MM.1S (cell line): Measurements from ENCODE around the gene PCNT.

ENCODE experiments used
- DNase-seq: peaks from one replicate; pipeline ENCODE4 v3.0.0-alpha.2; 2015
- H2AFZ ChIP-seq: fragments of 300-600 bp; sonication (generic); 2 replicates; pipeline ENCODE4 v1.6.0; 2016; ENCODE audit warnings: antibody characterized with exemption, low read length
- H3F3A ChIP-seq: fragments of 300-600 bp; sonication (generic); 2 replicates; pipeline ENCODE4 v1.6.1; 2016; ENCODE audit warnings: mild to moderate bottlenecking, antibody characterized with exemption, low read length, moderate library complexity, mixed read lengths; ENCODE audit not compliant: insufficient read depth
- H3K27ac ChIP-seq: fragments of 300-600 bp; sonication (generic); 2 replicates; pipeline ENCODE4 v1.5.1; 2016; ENCODE audit warnings: mild to moderate bottlenecking, low read length
- H3K27me3 ChIP-seq: fragments of 300-600 bp; sonication (generic); replicated peaks from 2 replicates; pipeline ENCODE4 v1.6.0; 2016; ENCODE audit warnings: low read length; ENCODE audit not compliant: insufficient read depth
- H3K36me3 ChIP-seq: fragments of 300-600 bp; sonication (generic); replicated peaks from 2 replicates; pipeline ENCODE4 v1.6.1; 2016; ENCODE audit warnings: mild to moderate bottlenecking, low read length, mixed read lengths; ENCODE audit not compliant: insufficient read depth
- H3K4me1 ChIP-seq: fragments of 300-600 bp; sonication (generic); 2 replicates; pipeline ENCODE4 v1.6.1; 2016; ENCODE audit warnings: low read length, mixed read lengths
- H3K4me2 ChIP-seq: fragments of 300-600 bp; sonication (generic); 2 replicates; pipeline ENCODE4 v1.6.0; 2016; ENCODE audit warnings: low read depth, low read length
- H3K4me3 ChIP-seq: fragments of 300-600 bp; sonication (generic); 2 replicates; pipeline ENCODE4 v1.5.1; 2016; ENCODE audit warnings: low read length, mixed read lengths
- H3K79me2 ChIP-seq: fragments of 300-600 bp; sonication (generic); 2 replicates; pipeline ENCODE4 v1.6.1; 2016; ENCODE audit warnings: mixed run types, low read length, mixed read lengths
- H3K9ac ChIP-seq: fragments of 300-600 bp; sonication (generic); 2 replicates; pipeline ENCODE4 v1.6.1; 2016; ENCODE audit warnings: low read length, mixed read lengths
- H3K9me2 ChIP-seq: fragments of 300-600 bp; sonication (generic); replicated peaks from 2 replicates; pipeline ENCODE4 v1.6.1; 2016; ENCODE audit warnings: mild to moderate bottlenecking, low read length, mixed read lengths; ENCODE audit not compliant: insufficient read depth
- H3K9me3 ChIP-seq: fragments of 300-600 bp; sonication (generic); replicated peaks from 2 replicates; pipeline ENCODE4 v1.6.1; 2016; ENCODE audit warnings: mild to moderate bottlenecking, low read length, mixed read lengths; ENCODE audit not compliant: insufficient read depth
- H4K20me1 ChIP-seq: fragments of 300-600 bp; sonication (generic); 2 replicates; pipeline ENCODE4 v1.6.1; 2016; ENCODE audit warnings: mild to moderate bottlenecking, low read length, moderate library complexity, mixed read lengths; ENCODE audit not compliant: insufficient read depth
- CTCF ChIP-seq: fragments of 300-600 bp; sonication (generic); IDR thresholded peaks from 2 replicates; pipeline ENCODE4 v1.5.1; 2016; ENCODE audit warnings: antibody characterized with exemption, low read length, mixed read lengths
- EZH2 ChIP-seq: fragments of 300-600 bp; sonication (generic); optimal IDR thresholded peaks from 2 replicates; pipeline ENCODE3; 2017; ENCODE audit warnings: low read depth, mild to moderate bottlenecking, antibody characterized with exemption, low read length, mixed read lengths
- EZH2phosphoT487 ChIP-seq: fragments of 300-600 bp; sonication (generic); IDR thresholded peaks from 2 replicates; pipeline ENCODE4 v1.6.1; 2018; ENCODE audit warnings: antibody characterized with exemption, low read length

PCNT gene

DNA sequence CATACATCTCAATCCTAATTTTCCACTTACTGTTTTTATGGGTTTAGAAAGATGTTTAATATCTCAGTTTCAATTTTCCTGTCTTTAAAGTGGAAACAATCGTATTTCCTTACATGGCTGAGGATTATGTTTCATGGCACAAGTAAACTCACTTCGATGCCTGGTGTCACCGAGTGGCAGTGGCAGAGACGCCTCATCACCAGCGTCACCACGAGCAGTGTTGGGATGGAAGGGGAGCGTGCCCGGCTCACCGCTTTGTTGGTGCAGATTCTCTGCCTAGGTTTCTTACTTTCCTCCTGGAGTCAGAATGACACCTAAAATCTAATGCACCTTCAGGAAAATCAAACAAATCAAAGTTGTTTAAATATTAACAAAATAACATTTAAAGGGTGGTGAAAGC lies 86.6 kb downstream of the PCNT start:
- DNase-seq, result no peak
- Histone ChIP-seq H4K20me1 (no peaks in the 10 kb centered on the region), H3F3A (peaks cover 4% of the 10 kb centered on the region; the same call in 1 of the 2 replicates), H3K79me2 (no peaks in the 10 kb centered on the region), H3K27ac (no peak overlapping the region), H3K4me2 (no peak overlapping the region), H3K9me3 (no peaks in the 10 kb centered on the region), H3K4me3 (no peak overlapping the region), H3K36me3 (0 out of 2 replicates have a peak, but pooled peaks cover 5% of the 10 kb centered on the region), H2AFZ (no peak overlapping the region), H3K9me2 (no peaks in the 10 kb centered on the region), H3K4me1 (no peaks in the 10 kb centered on the region), H3K9ac (no peak overlapping the region), H3K27me3 (no peaks in the 10 kb centered on the region)
- no peak for TF ChIP-seq EZH2
- TF ChIP-seq EZH2phosphoT487, result no peak
- TF ChIP-seq CTCF, result no peak

GRCh38 chr21:46411236-46411635 lies 87.3 kb downstream of the PCNT start:
- DNase-seq, result no peak
- no peaks in the 10 kb centered on the region for H3F3A ChIP-seq

GRCh38 chr21:46411691-46412090 lies 87.7 kb downstream of the PCNT start:
- Histone ChIP-seq H3K4me2 (no peak overlapping the region), H3K9me3 (no peaks in the 10 kb centered on the region), H3K36me3 (0 out of 2 replicates have a peak, but pooled peaks cover 5% of the 10 kb centered on the region), H3F3A (no peaks in the 10 kb centered on the region), H3K9ac (no peak overlapping the region), H2AFZ (no peak overlapping the region), H3K27me3 (no peaks in the 10 kb centered on the region), H3K27ac (no peak overlapping the region), H3K79me2 (no peaks in the 10 kb centered on the region), H4K20me1 (no peaks in the 10 kb centered on the region), H3K4me3 (no peak overlapping the region), H3K9me2 (no peaks in the 10 kb centered on the region), H3K4me1 (no peaks in the 10 kb centered on the region)
- DNase-seq, result no peak
- TF ChIP-seq EZH2 (no peak), EZH2phosphoT487 (no peak), CTCF (no peak)

More at GRCh38 chr21:46411236-46411635, 87.3 kb downstream of the PCNT start:
- no peaks in the 10 kb centered on the region for H3K4me1 ChIP-seq
- no peaks in the 10 kb centered on the region for H3K79me2 ChIP-seq
- H3K4me2 ChIP-seq, result no peak overlapping the region
- no peaks in the 10 kb centered on the region for H3K27me3 ChIP-seq
- 0 out of 2 replicates have a peak, but pooled peaks cover 5% of the 10 kb centered on the region for H3K36me3 ChIP-seq
- no peaks in the 10 kb centered on the region for H3K9me3 ChIP-seq
- H3K9me2 ChIP-seq, result no peaks in the 10 kb centered on the region
- no peak overlapping the region for H3K27ac ChIP-seq
- no peak overlapping the region for H3K4me3 ChIP-seq
- no peak for TF ChIP-seq EZH2phosphoT487
- TF ChIP-seq EZH2, result no peak
- no peak for TF ChIP-seq CTCF
- H3K9ac ChIP-seq, result no peak overlapping the region
- H4K20me1 ChIP-seq, result no peaks in the 10 kb centered on the region
- H2AFZ ChIP-seq, result no peak overlapping the region
